Measurements from ENCODE around the gene RNGTT. TPM values are rescaled to one million over a fixed set of nuclear protein-coding genes. Genes with fewer than 3 reads are reported as not detected.

Gene RNGTT
- total RNA-seq, 1 experiment from 2014 or later: 19.4 TPM

DNA sequence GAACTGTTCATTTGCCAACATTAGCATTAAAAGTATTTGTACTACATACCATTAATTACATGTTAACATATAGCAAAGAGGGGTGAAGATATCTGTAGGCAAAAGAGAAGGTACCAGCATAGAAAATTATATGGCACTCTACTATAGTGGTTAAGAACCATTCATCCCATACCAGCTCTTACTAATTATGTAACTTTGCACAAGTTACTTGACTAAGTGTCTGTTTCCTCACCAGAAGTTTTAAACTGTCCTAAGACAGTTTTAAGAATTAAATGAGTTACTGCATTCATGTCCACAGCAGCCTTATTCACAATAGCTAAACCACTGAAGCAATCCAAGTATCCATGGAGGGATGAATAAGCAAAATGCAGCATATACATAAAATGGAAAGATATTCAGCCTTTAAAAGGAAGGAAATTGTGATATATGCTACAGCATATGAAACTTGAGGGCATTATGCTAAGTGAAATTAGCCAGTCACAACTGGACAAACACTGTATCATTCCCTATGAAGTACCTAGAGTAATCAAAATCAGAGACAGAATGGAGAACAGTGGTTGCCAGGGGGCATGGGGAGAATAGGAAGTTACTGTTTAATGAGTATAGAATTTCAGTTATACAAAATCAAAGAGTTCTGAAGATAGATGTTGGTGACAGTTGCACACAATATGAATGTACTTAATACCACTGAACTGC is 98.9 kb downstream of the RNGTT start:
- H3K36me3 Mint-ChIP-seq (ENCODE audit: insufficient read depth, unreplicated experiment): no peaks in the 10 kb centered on the region
- H3K9me3 Mint-ChIP-seq (ENCODE audit: low read depth, unreplicated experiment): no peaks in the 10 kb centered on the region
- intact Hi-C loops (cut with micrococcal nuclease; ENCODE audit: unreplicated experiment): no loop called here
- H3K27me3 Mint-ChIP-seq (ENCODE audit: unreplicated experiment): no peaks in the 10 kb centered on the region
- no peak overlapping the region for H3K27ac Mint-ChIP-seq (ENCODE audit: unreplicated experiment)
- no TSS peak for BruUV-seq (replicated peaks)
- CTCF ChIA-PET: no interaction called here
- TF ChIP-seq, protein P1, sequence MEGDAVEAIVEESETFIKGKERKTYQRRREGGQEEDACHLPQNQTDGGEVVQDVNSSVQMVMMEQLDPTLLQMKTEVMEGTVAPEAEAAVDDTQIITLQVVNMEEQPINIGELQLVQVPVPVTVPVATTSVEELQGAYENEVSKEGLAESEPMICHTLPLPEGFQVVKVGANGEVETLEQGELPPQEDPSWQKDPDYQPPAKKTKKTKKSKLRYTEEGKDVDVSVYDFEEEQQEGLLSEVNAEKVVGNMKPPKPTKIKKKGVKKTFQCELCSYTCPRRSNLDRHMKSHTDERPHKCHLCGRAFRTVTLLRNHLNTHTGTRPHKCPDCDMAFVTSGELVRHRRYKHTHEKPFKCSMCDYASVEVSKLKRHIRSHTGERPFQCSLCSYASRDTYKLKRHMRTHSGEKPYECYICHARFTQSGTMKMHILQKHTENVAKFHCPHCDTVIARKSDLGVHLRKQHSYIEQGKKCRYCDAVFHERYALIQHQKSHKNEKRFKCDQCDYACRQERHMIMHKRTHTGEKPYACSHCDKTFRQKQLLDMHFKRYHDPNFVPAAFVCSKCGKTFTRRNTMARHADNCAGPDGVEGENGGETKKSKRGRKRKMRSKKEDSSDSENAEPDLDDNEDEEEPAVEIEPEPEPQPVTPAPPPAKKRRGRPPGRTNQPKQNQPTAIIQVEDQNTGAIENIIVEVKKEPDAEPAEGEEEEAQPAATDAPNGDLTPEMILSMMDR (IDR thresholded peaks at IDR 0.05; ENCODE audit: unreplicated experiment): no peak
- H3K4me3 Mint-ChIP-seq (ENCODE audit: low read depth, unreplicated experiment): no peak overlapping the region
- peaks cover 14% of the 10 kb centered on the region for H3K4me1 Mint-ChIP-seq (ENCODE audit: low read depth, unreplicated experiment)
- no peak for DNase-seq

DNA sequence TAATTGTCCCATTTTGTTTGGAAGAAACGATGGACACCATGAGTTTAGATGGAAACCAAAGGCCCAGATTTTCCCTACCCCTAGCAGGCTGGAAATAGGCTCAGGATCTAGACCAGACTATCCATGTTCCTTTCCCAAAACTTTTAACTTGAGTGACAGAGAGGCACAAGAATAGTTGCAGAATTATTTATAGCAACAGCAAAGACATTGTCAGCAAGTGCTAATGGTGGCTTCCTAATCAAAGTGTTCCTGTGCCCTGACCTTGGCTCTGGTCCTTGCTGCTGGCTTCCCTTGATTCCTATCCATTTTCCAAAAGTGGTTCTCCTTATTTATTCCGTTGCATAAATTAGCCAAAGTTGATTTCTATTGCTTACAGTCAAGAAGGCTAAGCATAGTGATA is 103.1 kb downstream of the RNGTT start:
- no peaks in the 10 kb centered on the region for H3K9me3 Mint-ChIP-seq (ENCODE audit: low read depth, unreplicated experiment)
- H3K27ac Mint-ChIP-seq (ENCODE audit: unreplicated experiment): no peak overlapping the region
- TF ChIP-seq, protein P1 (IDR thresholded peaks at IDR 0.05; ENCODE audit: unreplicated experiment): no peak
- no peak for DNase-seq
- intact Hi-C loops (cut with micrococcal nuclease; ENCODE audit: unreplicated experiment): no loop called here
- H3K36me3 Mint-ChIP-seq (ENCODE audit: insufficient read depth, unreplicated experiment): no peaks in the 10 kb centered on the region
- BruUV-seq (replicated peaks): no TSS peak
- no peak overlapping the region for H3K4me3 Mint-ChIP-seq (ENCODE audit: low read depth, unreplicated experiment)
- H3K27me3 Mint-ChIP-seq (ENCODE audit: unreplicated experiment): no peaks in the 10 kb centered on the region
- CTCF ChIA-PET: no interaction called here
- H3K4me1 Mint-ChIP-seq (ENCODE audit: low read depth, unreplicated experiment): no peaks in the 10 kb centered on the region

DNA sequence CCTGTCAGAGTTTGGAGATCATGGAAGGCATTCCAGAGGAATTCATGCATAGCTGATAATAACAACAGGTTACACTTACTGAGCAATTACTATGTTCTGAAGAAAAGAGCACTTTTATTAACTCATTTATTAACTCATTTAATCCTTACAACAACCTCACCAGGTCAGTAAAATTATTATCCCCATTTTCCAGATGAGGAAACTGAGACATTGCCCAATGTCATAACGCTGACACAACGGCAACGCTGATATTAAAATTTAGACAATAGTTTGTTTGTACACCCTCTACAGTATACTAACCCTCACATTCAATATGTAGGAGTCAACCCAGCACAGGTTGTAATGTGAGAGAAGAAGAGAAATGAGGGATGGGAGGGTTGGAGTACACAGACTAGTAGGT is 105.0 kb downstream of the RNGTT start:
- DNase-seq: no peak
- BruUV-seq (replicated peaks): no TSS peak
- intact Hi-C loops (cut with micrococcal nuclease; ENCODE audit: unreplicated experiment): no loop called here
- Mint-ChIP-seq H3K36me3 (ENCODE audit: insufficient read depth, unreplicated experiment) (no peaks in the 10 kb centered on the region), H3K4me3 (ENCODE audit: low read depth, unreplicated experiment) (no peak overlapping the region), H3K27me3 (ENCODE audit: unreplicated experiment) (no peaks in the 10 kb centered on the region), H3K9me3 (ENCODE audit: low read depth, unreplicated experiment) (no peaks in the 10 kb centered on the region), H3K27ac (ENCODE audit: unreplicated experiment) (no peak overlapping the region), H3K4me1 (ENCODE audit: low read depth, unreplicated experiment) (no peaks in the 10 kb centered on the region)
- TF ChIP-seq, protein P1 (IDR thresholded peaks at IDR 0.05; ENCODE audit: unreplicated experiment): no peak
- CTCF ChIA-PET: no interaction called here

DNA sequence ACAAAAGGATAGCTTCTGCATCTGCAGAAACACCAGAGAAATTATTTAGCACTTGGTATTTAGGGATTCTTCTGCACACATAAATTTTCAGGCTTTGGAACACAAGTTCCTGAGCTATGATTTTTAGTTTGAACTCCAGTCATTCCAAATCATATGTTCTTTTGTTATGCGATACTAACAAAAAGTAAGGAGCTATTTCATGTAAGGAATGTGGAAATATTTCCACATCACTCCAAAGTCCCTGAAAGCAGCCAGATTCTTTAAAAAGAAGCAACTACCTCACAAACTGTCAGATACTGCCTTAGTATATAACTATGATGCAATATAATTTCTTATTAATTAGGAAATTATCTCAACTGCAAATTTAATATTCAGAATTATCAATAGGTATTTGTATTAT is 106.9 kb downstream of the RNGTT start:
- Mint-ChIP-seq H3K27me3 (ENCODE audit: unreplicated experiment) (no peaks in the 10 kb centered on the region), H3K4me1 (ENCODE audit: low read depth, unreplicated experiment) (no peaks in the 10 kb centered on the region), H3K36me3 (ENCODE audit: insufficient read depth, unreplicated experiment) (no peaks in the 10 kb centered on the region), H3K27ac (ENCODE audit: unreplicated experiment) (no peak overlapping the region), H3K4me3 (ENCODE audit: low read depth, unreplicated experiment) (no peak overlapping the region), H3K9me3 (ENCODE audit: low read depth, unreplicated experiment) (no peaks in the 10 kb centered on the region)
- no peak for DNase-seq
- intact Hi-C loops (cut with micrococcal nuclease; ENCODE audit: unreplicated experiment): no loop called here
- TF ChIP-seq, protein P1 (IDR thresholded peaks at IDR 0.05; ENCODE audit: unreplicated experiment): no peak
- CTCF ChIA-PET: no interaction called here
- BruUV-seq (replicated peaks): no TSS peak
